Sigmoid colon (tissue), 4 donors: Measurements from ENCODE around the gene CFAP100.

ENCODE experiments used
- EP300 ChIP-seq, 4 donors: sonication (generic); formaldehyde crosslinking; IDR thresholded peaks; one replicate each; pipeline ENCODE4 v1.6.1; 2017; ENCODE audit warnings: antibody characterized with exemption in 4 of 4
- POLR2A ChIP-seq, 2 donors: fragments of 450-650 bp; IDR thresholded peaks; one replicate each; pipeline ENCODE4 v1.6.1; 2016; ENCODE audit warnings: antibody characterized with exemption in 2 of 2, mild to moderate bottlenecking in 2 of 2, moderate library complexity in 2 of 2
- POLR2AphosphoS5 ChIP-seq, 4 donors: sonication (generic); formaldehyde crosslinking; IDR thresholded peaks; one replicate each; pipeline ENCODE4 v1.6.1; 2017; ENCODE audit warnings: antibody characterized with exemption in 4 of 4
- TF ChIP-seq, protein P1 (sequence below), 4 experiments: fragments of 450-650 bp in 3 of 4; fragments of 200-600 bp in 1 of 4; IDR thresholded peaks; one replicate each; pipeline ENCODE4 v1.5.1; 2016 to 2019; ENCODE audit warnings: antibody characterized with exemption in 4 of 4, mild to moderate bottlenecking in 3 of 4, moderate library complexity in 2 of 4

DNA sequence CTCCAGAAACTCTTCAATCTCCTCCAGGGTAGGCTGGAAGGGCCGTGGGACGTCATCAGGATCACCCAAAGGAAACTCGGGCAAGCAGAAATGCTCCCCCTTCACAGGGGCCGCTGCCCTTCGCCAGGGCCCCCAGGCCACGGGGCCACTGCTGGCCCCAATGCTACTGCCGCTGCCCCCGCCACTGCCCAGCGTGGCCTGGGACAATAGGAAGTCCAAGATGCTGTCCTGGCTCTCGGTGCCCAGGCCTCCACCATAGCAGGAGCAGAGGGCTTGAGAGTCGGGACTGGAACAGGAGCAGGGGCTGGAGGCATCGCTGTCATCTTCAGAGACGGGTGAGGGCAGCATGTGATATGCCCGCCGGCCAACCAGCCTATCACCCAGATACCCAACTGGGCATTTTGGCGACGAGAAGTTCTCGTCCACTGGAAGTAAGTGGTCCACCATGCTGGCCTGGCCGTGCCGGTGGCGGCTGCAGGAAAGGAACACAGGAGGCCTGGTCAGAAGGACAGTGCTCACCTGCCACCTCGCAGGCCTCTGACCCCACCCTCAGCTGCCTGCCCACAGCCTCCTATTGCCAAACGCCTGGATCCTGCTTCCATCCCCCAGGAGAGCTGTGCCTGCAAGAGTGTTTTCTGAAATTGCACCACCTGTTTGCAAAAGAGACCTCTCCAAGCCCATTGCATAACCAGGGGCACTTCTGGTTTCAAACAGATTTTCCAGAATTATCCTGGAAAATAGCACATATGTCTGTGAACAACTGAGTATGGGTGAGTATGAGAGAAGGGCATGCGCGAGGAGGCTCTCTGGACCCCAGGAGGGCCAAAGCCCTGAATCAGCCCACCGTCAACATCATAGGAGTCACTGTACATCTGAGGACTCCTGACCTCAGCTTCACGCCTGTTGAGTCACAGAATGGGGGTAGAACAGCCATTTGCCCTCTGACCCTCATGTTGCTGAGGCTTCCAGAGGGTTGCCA lies 41.9 kb upstream of the CFAP100 start:
- no peak for TF ChIP-seq EP300 (IDR thresholded peaks at IDR 0.05)
- TF ChIP-seq, protein P1, sequence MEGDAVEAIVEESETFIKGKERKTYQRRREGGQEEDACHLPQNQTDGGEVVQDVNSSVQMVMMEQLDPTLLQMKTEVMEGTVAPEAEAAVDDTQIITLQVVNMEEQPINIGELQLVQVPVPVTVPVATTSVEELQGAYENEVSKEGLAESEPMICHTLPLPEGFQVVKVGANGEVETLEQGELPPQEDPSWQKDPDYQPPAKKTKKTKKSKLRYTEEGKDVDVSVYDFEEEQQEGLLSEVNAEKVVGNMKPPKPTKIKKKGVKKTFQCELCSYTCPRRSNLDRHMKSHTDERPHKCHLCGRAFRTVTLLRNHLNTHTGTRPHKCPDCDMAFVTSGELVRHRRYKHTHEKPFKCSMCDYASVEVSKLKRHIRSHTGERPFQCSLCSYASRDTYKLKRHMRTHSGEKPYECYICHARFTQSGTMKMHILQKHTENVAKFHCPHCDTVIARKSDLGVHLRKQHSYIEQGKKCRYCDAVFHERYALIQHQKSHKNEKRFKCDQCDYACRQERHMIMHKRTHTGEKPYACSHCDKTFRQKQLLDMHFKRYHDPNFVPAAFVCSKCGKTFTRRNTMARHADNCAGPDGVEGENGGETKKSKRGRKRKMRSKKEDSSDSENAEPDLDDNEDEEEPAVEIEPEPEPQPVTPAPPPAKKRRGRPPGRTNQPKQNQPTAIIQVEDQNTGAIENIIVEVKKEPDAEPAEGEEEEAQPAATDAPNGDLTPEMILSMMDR (IDR thresholded peaks at IDR 0.05) = no peak
- no peak for TF ChIP-seq POLR2AphosphoS5 (IDR thresholded peaks at IDR 0.05)
- TF ChIP-seq POLR2A (IDR thresholded peaks at IDR 0.05) = no peak
